ENCODE data around the gene ZNF774.

DNA sequence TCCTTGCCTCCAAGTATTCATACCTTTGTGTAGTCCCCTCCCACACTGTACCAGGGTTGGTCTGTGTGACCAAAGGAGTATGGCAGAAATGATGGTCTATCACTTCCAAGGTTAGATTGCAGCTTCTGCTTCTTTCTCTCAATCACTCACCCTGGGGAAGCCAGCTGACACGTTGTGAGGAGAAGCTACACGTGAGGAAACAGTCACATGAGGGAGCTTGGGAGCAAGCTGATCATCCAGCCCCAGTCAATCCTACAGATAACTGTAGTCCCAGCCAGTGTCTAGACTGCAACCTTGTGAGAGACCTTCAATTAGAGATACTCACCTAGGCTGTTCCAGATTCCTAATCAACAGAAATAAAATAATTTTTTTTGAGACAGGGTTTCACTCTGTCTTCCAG is 6.2 kb upstream of the ZNF774 start:
- TF ChIP-seq CTCF (IDR thresholded peaks at IDR 0.05; ENCODE audit: insufficient read depth, low read depth, low read length) (no peak), EZH2 (IDR thresholded peaks at IDR 0.05; ENCODE audit: insufficient read depth, low read length) (no peak)

All from astrocyte (in vitro differentiated cells and primary cell).